GM12878 (cell line): ENCODE results near the gene TOMM22.

Experiments
- BCL11A ChIP-seq: IDR thresholded peaks from 2 replicates; pipeline ENCODE4 v1.6.1; 2011; ENCODE audit warnings: low read depth, low read length
- CREM ChIP-seq: IDR thresholded peaks from 2 replicates; pipeline ENCODE4 v1.6.1; 2014; ENCODE audit warnings: antibody characterized with exemption, low read depth
- EP300 ChIP-seq, 2 experiments: fragments of 150-350 bp in 1 of 2; IDR thresholded peaks; 2 replicates each; pipeline ENCODE4 v1.6.1; 2011 to 2012; ENCODE audit warnings: low read depth in 2 of 2, low read length in 2 of 2, borderline replicate concordance in 1 of 2, improper control_type of control experiment in 1 of 2, inconsistent platforms in 1 of 2; ENCODE audit not compliant: control insufficient read depth in 1 of 2
- EZH2 ChIP-seq: IDR thresholded peaks from 2 replicates; pipeline ENCODE4 v1.6.1; 2012; ENCODE audit warnings: low read depth, mild to moderate bottlenecking, control low read depth, inconsistent platforms, low read length, borderline replicate concordance; ENCODE audit not compliant: control insufficient read depth
- NR2C2 ChIP-seq: IDR thresholded peaks from 2 replicates; pipeline ENCODE4 v1.6.1; 2011; ENCODE audit warnings: borderline replicate concordance, low read depth; ENCODE audit not compliant: control insufficient read depth, insufficient read length
- POLR2A ChIP-seq: IDR thresholded peaks from 2 replicates; pipeline ENCODE4 v1.6.1; 2011; ENCODE audit warnings: low read depth, mild to moderate bottlenecking, low read length
- RBBP5 ChIP-seq: fragments of 200-600 bp; sonication (generic); conservative IDR thresholded peaks from 2 replicates; pipeline ENCODE4 v1.6.1; 2016
- YY1 ChIP-seq: IDR thresholded peaks from 2 replicates; pipeline ENCODE4 v1.6.1; 2011; ENCODE audit warnings: low read depth, mild to moderate bottlenecking, low read length
- TF ChIP-seq, protein P1 (sequence below), 3 experiments: IDR thresholded peaks in 2 of 3; conservative IDR thresholded peaks in 1 of 3; 2 replicates each; pipeline ENCODE4 v1.5.1; 2011; ENCODE audit warnings: low read depth in 3 of 3, low read length in 3 of 3, mild to moderate bottlenecking in 3 of 3, control low read depth in 2 of 3, moderate library complexity in 2 of 3, inconsistent platforms in 1 of 3, mixed read lengths in 1 of 3; ENCODE audit not compliant: control insufficient read depth in 2 of 3, insufficient read depth in 1 of 3; ENCODE audit errors: extremely low read depth in 1 of 3
- TF ChIP-seq, protein P2 (sequence below): fragments of 450-650 bp; IDR thresholded peaks from 2 replicates; pipeline ENCODE4 v1.6.1; 2017; ENCODE audit warnings: antibody characterized with exemption, mild to moderate bottlenecking, moderate library complexity

DNA sequence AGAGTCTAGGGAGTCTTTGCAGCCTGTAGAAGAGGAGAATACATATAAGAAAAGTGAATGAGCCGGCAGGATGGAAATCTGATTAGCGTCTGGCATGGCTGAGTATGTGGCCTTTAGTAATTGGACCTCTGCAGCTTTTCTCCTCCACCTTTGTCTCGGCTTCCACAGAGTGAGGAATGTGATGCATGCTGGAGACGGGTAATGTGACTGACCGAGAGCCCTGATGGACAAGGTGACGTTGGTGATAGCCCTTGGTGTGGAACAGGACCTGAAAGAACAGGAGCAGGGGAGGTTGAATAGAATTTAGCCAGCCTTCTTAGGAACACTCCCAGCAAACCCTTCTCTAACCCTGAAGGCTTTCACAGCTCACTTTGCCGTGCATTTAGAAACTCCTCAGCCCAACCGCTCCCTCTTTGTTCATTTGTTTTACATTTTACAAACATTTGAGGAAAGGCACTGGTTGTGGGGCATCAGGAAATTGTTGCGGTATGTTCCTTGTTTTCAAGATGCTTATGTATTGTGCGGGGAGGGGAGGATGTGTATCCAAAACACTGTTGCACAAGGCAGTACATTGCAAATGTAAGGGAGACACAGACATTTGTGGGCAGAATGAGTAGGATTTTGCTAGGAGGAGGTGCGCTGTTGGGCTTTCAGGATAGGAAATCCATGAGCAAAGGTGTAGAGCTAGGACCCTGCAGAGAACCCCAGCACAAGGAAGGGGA, 30.9 kb downstream of the TOMM22 start:
- TF ChIP-seq POLR2A (no peak), RBBP5 (no peak), EP300 (IDR thresholded peaks at IDR 0.05; ENCODE audit: borderline replicate concordance in 1 of 2, control insufficient read depth in 1 of 2, low read depth in 2 of 2, low read length in 2 of 2) (no peak), BCL11A (no peak), CREM (no peak), YY1 (no peak), EZH2 (no peak), NR2C2 (no peak)
- TF ChIP-seq, protein P1, sequence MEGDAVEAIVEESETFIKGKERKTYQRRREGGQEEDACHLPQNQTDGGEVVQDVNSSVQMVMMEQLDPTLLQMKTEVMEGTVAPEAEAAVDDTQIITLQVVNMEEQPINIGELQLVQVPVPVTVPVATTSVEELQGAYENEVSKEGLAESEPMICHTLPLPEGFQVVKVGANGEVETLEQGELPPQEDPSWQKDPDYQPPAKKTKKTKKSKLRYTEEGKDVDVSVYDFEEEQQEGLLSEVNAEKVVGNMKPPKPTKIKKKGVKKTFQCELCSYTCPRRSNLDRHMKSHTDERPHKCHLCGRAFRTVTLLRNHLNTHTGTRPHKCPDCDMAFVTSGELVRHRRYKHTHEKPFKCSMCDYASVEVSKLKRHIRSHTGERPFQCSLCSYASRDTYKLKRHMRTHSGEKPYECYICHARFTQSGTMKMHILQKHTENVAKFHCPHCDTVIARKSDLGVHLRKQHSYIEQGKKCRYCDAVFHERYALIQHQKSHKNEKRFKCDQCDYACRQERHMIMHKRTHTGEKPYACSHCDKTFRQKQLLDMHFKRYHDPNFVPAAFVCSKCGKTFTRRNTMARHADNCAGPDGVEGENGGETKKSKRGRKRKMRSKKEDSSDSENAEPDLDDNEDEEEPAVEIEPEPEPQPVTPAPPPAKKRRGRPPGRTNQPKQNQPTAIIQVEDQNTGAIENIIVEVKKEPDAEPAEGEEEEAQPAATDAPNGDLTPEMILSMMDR (IDR thresholded peaks at IDR 0.05 in 2 of 3, conservative IDR thresholded peaks at IDR 0.05 in 1 of 3; ENCODE audit: control insufficient read depth in 2 of 3, extremely low read depth in 1 of 3, insufficient read depth in 1 of 3, low read depth in 3 of 3, low read length in 3 of 3) = no peak
- TF ChIP-seq, protein P2, sequence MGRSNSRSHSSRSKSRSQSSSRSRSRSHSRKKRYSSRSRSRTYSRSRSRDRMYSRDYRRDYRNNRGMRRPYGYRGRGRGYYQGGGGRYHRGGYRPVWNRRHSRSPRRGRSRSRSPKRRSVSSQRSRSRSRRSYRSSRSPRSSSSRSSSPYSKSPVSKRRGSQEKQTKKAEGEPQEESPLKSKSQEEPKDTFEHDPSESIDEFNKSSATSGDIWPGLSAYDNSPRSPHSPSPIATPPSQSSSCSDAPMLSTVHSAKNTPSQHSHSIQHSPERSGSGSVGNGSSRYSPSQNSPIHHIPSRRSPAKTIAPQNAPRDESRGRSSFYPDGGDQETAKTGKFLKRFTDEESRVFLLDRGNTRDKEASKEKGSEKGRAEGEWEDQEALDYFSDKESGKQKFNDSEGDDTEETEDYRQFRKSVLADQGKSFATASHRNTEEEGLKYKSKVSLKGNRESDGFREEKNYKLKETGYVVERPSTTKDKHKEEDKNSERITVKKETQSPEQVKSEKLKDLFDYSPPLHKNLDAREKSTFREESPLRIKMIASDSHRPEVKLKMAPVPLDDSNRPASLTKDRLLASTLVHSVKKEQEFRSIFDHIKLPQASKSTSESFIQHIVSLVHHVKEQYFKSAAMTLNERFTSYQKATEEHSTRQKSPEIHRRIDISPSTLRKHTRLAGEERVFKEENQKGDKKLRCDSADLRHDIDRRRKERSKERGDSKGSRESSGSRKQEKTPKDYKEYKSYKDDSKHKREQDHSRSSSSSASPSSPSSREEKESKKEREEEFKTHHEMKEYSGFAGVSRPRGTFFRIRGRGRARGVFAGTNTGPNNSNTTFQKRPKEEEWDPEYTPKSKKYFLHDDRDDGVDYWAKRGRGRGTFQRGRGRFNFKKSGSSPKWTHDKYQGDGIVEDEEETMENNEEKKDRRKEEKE = no peak
